ENCODE results near the gene KRTAP5-1. TPM values are rescaled to one million over a fixed set of nuclear protein-coding genes. Genes with fewer than 3 reads are reported as not detected.

Gene KRTAP5-1
- polyA plus RNA-seq, 4 donors = 0.56 to 0.96 TPM; not detected in 2

DNA sequence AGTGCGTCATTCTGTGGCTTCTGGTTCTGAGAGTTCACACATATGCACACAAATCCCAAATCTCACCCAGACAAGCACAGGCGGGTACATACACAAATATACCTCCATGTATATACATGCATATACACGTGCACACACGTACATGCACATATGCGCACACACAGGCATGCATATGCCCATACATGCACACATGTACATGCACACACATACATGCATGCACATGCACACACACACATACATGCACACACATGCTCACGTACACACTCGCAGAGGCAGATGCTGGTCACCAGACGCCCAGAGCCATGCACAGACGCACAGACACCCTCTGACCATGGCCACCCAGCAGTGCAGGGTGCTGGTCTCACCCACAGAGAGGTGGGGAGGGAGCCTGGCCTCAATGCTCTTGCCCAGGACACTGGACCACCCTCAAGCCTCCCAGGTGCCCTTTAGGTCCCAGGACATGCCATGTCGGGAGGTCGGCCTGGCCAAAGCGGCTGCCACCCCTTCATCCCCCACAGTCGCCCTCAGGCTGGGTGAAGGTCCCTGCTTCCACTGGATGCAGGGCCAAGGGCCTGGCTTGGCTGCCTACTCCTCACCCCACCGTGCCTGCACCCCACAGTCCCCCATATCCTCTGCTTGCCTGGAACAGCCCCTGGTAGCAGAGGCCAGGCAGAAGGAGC, 22.5 kb downstream of the KRTAP5-1 start:
- no peak for DNase-seq (ENCODE audit: low read depth in 4 of 4, low spot score in 2 of 4)

- no peak for DNase-seq (ENCODE audit: low read depth in 4 of 4, low spot score in 2 of 4)
Measured at GRCh38 chr11:1561955-1562354, 23.1 kb downstream of the KRTAP5-1 start.

GRCh38 chr11:1561266-1561665, 23.8 kb downstream of the KRTAP5-1 start:
- DNase-seq (ENCODE audit: low read depth in 4 of 4, low spot score in 2 of 4) = no peak

DNA sequence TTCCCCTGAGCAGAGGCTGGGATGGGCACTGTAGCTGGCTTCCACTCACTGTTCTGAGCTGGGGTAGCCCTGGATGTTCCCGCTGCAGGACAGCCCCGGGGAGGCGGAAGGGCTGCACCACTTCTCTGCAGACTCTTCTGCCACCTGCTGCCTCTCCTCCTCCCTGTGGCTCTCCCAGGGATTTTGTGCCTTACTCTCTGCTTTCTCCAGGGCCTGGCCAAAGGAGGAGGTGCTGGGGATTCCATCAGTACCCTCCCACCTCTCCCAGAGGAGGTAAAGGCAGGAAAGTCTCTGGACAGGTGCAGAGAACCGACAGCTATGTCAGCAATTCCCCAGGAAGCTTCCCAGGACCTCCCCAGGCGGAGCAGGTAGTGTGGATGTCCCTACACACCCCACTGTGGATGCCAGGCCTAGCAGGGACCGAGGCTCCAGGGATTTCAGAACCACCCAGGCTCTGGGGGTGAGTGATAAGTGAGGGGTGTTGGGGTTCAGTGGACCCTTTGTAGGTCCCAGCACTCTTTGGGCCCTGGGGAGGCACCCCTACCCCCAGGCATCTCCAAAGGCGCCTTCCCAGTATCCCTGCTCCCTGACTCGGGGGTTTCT, 24.3 kb downstream of the KRTAP5-1 start:
- DNase-seq (ENCODE audit: low read depth in 4 of 4, low spot score in 2 of 4) = no peak

DNA sequence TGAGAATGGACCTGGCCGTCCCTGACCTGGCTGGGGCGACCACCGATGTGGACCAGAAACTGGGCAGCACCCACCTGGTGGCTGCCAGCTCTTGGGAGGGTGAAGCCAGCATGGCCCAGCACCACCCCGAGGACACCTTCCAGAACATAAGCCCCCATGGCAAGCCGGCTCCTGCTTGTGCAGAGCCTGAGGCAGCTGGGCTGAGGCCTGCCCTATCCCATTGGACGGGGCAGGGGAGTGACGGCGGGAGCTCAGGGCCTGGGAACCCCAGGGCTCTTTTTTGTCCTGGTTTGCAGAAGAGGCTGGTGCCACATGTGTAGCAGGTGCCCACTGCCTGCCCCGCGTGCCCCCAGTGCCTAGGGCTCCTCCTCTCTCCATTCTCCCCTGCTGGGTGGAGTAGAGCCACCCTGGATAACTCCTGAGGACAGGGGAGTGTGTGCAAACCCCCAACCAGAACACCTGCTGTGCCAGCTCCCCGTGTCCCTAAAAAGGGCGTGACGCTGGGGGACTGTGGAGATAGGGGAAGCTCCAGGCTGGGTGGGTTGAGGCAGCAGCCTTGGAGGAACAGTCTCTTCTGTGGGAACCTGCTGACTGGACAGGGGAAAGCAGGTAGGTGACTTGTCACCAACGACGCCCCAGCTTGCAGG, 25.0 kb downstream of the KRTAP5-1 start:
- DNase-seq (ENCODE audit: low read depth in 4 of 4, low spot score in 2 of 4) = no peak

GRCh38 chr11:1559111-1559951, 25.8 kb downstream of the KRTAP5-1 start:
- DNase-seq (ENCODE audit: low read depth in 4 of 4, low spot score in 2 of 4) = no peak

DNA sequence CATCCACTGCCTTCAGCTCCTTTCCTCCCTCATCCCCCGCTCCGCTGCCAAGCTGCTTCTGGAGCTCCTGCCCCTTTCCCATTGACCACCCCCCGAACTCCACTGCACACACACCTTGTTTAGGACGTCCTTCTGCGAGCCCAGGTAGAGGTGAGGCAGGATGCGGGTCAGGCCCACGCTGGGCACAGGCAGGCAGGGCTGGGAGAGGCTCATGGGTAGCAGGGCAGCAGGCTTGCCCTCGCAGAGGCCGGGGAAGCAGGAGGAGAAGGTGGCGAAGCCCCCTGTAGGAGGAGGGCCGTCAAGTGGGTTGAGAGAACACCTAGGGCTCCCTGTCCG, 26.3 kb downstream of the KRTAP5-1 start:
- DNase-seq (ENCODE audit: low read depth in 4 of 4, low spot score in 2 of 4) = no peak

DNA sequence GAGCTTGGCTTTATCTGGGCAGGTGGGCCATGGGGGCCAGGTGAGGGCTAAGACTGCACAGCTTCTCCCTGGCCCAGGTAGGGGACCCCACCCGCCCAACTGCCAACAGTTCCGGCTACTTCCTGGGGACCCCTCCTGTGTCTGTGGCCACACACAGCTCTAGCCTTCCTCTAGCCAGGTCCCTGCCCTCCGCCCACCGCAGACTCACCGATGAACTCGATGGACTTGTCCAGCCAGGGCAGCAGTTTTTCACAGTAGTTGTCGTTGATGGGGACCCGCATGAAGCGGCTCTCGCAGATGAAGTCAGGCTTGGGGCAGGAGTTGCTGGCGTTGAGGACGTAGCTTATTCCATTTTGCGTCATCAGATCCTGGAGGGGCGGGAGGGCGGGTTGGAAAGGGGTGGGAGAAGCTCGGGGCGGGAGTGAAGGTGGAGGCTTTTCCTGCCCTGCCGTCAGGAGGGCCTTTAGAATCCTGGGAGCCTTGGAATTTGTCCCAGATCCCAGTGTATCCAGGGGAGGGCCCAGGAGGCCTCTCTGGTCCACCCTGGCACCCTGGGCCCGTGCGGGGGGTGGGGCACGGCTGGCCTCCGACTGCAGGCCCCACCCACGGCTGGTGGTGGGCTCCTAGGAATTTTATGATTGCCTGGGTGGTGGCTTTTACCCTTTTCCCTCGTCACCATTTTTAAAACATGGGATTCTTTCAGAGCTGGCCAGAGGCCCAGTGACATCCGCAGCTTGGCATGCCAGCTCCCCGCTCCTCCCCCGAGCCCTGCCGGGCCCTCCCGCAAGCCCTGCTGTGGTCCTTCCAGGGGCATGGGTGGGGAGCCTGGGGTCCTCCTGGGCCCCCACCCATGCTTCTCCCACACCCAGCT, 26.9 kb downstream of the KRTAP5-1 start:
- no peak for DNase-seq (ENCODE audit: low read depth in 4 of 4, low spot score in 2 of 4)

GRCh38 chr11:1557051-1557884, 27.8 kb downstream of the KRTAP5-1 start:
- DNase-seq (ENCODE audit: low read depth in 4 of 4, low spot score in 2 of 4) = no peak

DNA sequence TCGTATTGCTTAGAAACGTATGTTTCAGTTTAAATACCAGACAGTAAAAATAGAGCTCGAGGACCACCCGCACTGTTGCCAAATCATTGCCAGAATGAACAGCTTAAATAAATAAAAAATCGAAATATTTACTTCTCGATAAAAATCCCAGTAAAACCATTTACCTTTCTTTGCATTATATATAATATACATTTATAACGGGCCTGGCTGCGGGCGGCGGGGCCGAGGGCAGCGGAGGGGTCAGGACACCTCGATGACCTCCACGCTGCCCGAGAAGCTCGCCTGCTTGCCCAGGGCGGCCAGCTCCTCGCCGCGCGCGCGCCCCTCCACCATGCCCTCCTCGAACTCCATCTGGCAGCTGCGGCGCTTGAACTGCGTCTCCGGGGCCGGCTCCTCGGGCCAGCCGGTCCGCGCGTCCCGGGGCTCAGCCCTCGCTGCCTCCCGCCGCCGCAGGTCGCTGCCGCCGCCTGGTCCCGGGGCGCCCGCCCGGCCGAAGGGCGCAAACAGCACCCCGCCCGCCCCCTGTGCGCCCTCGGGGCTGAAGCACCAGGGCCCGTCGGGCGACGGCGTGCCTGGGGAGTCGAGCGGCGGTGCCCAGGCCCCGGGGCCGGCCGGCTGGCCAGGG, 28.7 kb downstream of the KRTAP5-1 start:
- no peak for DNase-seq (ENCODE audit: low read depth in 4 of 4, low spot score in 2 of 4)

GRCh38 chr11:1555713-1556153, 29.4 kb downstream of the KRTAP5-1 start:
- DNase-seq (ENCODE audit: low read depth in 4 of 4, low spot score in 2 of 4) = no peak

DNA sequence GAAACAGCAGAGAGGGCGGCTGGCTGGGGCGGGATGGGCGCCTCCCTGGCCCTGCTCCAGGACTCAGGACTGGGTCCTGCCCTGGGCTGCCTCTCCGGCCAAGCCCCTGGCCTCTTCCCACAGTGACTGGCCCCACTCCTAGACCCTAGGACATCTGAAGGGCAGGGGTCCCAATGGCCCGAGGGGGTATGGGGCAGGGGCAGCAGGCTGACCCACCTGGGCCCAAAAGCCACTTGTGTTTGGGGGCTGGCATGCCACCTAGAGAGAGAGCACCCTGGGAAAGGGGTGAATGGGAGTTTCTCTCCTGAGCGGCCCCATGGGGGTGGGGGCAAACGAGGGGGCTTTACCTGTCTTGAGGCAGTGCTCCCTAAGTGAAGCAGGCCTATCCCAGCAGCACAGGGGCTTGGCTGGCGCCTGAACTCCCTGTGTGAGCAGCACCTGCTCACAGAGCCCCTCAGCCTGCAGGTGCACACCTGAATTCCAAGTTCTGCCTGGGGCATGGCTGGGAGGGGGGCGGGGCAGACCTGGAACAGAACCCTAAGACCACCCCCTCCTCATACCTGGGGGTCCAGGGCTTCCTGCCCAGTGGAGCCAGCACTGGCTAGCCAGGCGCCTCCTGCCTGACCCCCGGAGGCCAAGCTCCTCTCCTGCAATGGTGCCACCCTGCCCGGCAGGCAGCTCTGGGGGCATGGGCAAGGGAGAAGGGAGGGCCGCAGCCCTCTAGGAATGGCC, 29.9 kb downstream of the KRTAP5-1 start:
- DNase-seq (ENCODE audit: low read depth in 4 of 4, low spot score in 2 of 4) = no peak

- DNase-seq (ENCODE audit: low read depth in 4 of 4, low spot score in 2 of 4) = no peak
Measured at GRCh38 chr11:1553808-1554594, 31.1 kb downstream of the KRTAP5-1 start.

DNA sequence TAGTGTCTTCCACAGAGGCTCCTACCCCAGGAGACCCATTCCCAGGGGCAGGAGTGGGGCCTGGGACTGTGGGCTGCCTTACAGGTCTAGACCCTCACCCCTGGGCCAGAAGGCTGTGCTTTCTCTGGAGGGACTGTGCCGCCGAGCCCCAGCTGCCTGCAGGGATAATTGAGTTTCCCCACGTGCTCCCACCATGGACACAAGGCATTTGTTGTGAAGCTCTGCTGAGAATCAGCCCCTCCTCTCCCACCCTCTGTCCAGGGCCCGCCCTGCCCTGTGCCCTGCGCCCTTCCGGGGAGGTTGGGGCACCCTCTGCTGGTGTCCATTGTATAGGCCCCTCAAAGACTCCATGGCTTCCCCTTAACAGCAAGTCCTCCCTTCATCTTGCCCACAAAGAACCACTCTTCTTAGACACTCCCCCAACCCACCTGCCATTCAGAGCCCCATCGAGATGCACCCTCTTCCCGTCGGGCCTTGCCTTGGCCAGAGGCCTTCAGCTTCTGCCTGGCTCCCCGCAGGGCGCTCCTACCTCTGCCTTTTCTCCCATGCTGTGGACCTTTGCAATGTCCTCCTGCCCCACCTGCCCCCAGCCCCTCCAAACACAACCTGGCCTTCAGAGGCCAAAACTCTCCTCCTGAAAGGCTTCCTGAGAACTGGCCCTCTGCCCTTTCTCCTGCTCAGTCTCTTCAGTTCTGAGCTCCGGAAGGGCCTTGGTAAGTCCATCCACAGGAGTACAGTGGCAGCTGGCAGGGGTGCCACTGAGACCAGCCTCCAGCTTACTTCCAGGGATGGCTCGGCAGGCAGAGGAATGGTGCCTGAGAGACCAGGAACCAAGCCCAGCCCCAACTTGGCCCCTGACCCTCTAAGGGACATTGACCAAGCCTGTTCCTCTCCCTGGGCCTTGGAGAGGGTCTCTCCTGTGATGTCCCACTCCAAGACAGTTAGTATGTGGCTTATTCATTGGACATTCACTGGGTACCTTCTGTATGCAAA, 35.4 kb downstream of the KRTAP5-1 start:
- DNase-seq (ENCODE audit: low read depth in 4 of 4, low spot score in 2 of 4) = no peak

GRCh38 chr11:1548221-1549070, 36.6 kb downstream of the KRTAP5-1 start:
- DNase-seq (ENCODE audit: low read depth in 4 of 4, low spot score in 2 of 4) = peak in 1 of 4 donors; percentile 57
